Measurements from ENCODE around the gene GPR22.

Gene GPR22

GRCh38 chr7:107469929-107470328 is at the start of gene GPR22:
GPR22 (plus strand) TSS chr7:107470057; CDS start chr7:107474061, 4,004 bp downstream.
- FAIRE-seq = no peak

GRCh38 chr7:107427462-107427861 is 42.4 kb upstream of the GPR22 start:
- DNase-seq (ENCODE audit: low spot score) (no peak), FAIRE-seq (no peak)

More at GRCh38 chr7:107469929-107470328, at the start of gene GPR22:
- no peak for DNase-seq (ENCODE audit: low spot score)

GRCh38 chr7:107428642-107429041 is 41.2 kb upstream of the GPR22 start:
- FAIRE-seq (no peak), DNase-seq (ENCODE audit: low spot score) (no peak)

GRCh38 chr7:107430057-107430456 is 39.8 kb upstream of the GPR22 start:
- FAIRE-seq = no peak
- no peak for DNase-seq (ENCODE audit: low spot score)

- FAIRE-seq (no peak), DNase-seq (ENCODE audit: low spot score) (no peak)
Observed at GRCh38 chr7:107432261-107432660, 37.6 kb upstream of the GPR22 start.

- FAIRE-seq (no peak), DNase-seq (ENCODE audit: low spot score) (no peak)
Observed at GRCh38 chr7:107435749-107436148, 34.1 kb upstream of the GPR22 start.

- FAIRE-seq (no peak), DNase-seq (ENCODE audit: low spot score) (no peak)
Observed at GRCh38 chr7:107439025-107439424, 30.8 kb upstream of the GPR22 start.

GRCh38 chr7:107441581-107442422 is 28.1 kb upstream of the GPR22 start:
- FAIRE-seq (peak; percentile 17), DNase-seq (ENCODE audit: low spot score) (no peak)

- FAIRE-seq = no peak
- DNase-seq (ENCODE audit: low spot score) = no peak
Observed at GRCh38 chr7:107442678-107443077, 27.2 kb upstream of the GPR22 start.

GRCh38 chr7:107446531-107446930 is 23.3 kb upstream of the GPR22 start:
- DNase-seq (ENCODE audit: low spot score) (no peak), FAIRE-seq (peak; percentile 9)

- DNase-seq (ENCODE audit: low spot score) (no peak), FAIRE-seq (no peak)
Observed at GRCh38 chr7:107446988-107447387, 22.9 kb upstream of the GPR22 start.

GRCh38 chr7:107450970-107451369 is 18.9 kb upstream of the GPR22 start:
- DNase-seq (ENCODE audit: low spot score) (no peak), FAIRE-seq (no peak)

GRCh38 chr7:107453388-107453787 is 16.5 kb upstream of the GPR22 start:
- FAIRE-seq (no peak), DNase-seq (ENCODE audit: low spot score) (no peak)

GRCh38 chr7:107461938-107462533 is 7.8 kb upstream of the GPR22 start:
- FAIRE-seq = peak; percentile 17

GRCh38 chr7:107463139-107464078 is 6.4 kb upstream of the GPR22 start:
- FAIRE-seq = peak; percentile 9

More at GRCh38 chr7:107461938-107462533, 7.8 kb upstream of the GPR22 start:
- DNase-seq (ENCODE audit: low spot score) = no peak

GRCh38 chr7:107464666-107465226 is 5.1 kb upstream of the GPR22 start:
- no peak for FAIRE-seq

More at GRCh38 chr7:107463139-107464078, 6.4 kb upstream of the GPR22 start:
- DNase-seq (ENCODE audit: low spot score) = peak; percentile 56

GRCh38 chr7:107467972-107468371 is 1.9 kb upstream of the GPR22 start:
- no peak for FAIRE-seq
- no peak for DNase-seq (ENCODE audit: low spot score)

More at GRCh38 chr7:107464666-107465226, 5.1 kb upstream of the GPR22 start:
- no peak for DNase-seq (ENCODE audit: low spot score)

- no peak for DNase-seq (ENCODE audit: low spot score)
- FAIRE-seq = no peak
Observed at GRCh38 chr7:107468824-107469223, 1.0 kb upstream of the GPR22 start.

GRCh38 chr7:107471292-107472070 is 1.6 kb downstream of the GPR22 start:
- DNase-seq (ENCODE audit: low spot score) (no peak), FAIRE-seq (no peak)

GRCh38 chr7:107472116-107472515 is 2.3 kb downstream of the GPR22 start:
- DNase-seq (ENCODE audit: low spot score) = no peak
- no peak for FAIRE-seq
